A549 (cell line): Measurements from ENCODE around the gene MUC5AC. TPM values are rescaled to one million over a fixed set of nuclear protein-coding genes. Genes with fewer than 3 reads are reported as not detected.

Experiments
- ATAC-seq, 2 experiments: fragments of 200-7000 bp in 1 of 2; fragments of >200 bp in 1 of 2; cut with Nextera tagmentation in 1 of 2; cut with Tn5 transposase in 1 of 2; 3 replicates each; pipeline versions ENCODE4 v1.8.0 to v1.9.1; 2018 to 2020; ENCODE audit warnings: mild to moderate bottlenecking in 1 of 2, moderate library complexity in 1 of 2
- CTCF ChIA-PET: fragments of 300-600 bp; sonication (Branson Sonifier 250); formaldehyde crosslinking; extraction: SDS; loops from one replicate; lab custom pipeline; 2021; ENCODE audit warnings: antibody characterized with exemption, inconsistent platforms; lab: Yijun Ruan, JAX
- POLR2A ChIA-PET: fragments of 350-600 bp; formaldehyde crosslinking; extraction: SDS; loops from one replicate; lab custom pipeline; 2021; ENCODE audit warnings: antibody characterized with exemption, inconsistent platforms; lab: Yijun Ruan, JAX
- DNase-seq, 2 experiments: peaks; one replicate each; pipeline versions ENCODE4 v3.0.0 to v3.0.0-alpha.2; 2011 to 2016; ENCODE audit warnings: low read depth in 1 of 2, low spot score in 1 of 2
- FAIRE-seq: peaks from 2 replicates; lab custom pipeline; 2011; peaks lifted over from hg19 to GRCh38; lab: Jason Lieb, UNC
- H3K27ac ChIP-seq, 2 experiments: fragments of >200 bp; sonication (Bioruptor Twin); formaldehyde crosslinking; 3 replicates each; pipeline ENCODE4 v1.5.1; 2016 to 2017
- H3K4me1 ChIP-seq: fragments of >200 bp; sonication (Bioruptor Twin); formaldehyde crosslinking; 3 replicates; pipeline ENCODE4 v1.6.1; 2016
- H3K4me2 ChIP-seq: fragments of >200 bp; sonication (Bioruptor Twin); formaldehyde crosslinking; 3 replicates; pipeline ENCODE4 v1.6.1; 2016
- H3K4me3 ChIP-seq: fragments of >200 bp; sonication (Bioruptor Twin); formaldehyde crosslinking; 3 replicates; pipeline ENCODE4 v1.5.1; 2016
- H3K9me3 ChIP-seq: fragments of >200 bp; sonication (Bioruptor Twin); formaldehyde crosslinking; 3 replicates; pipeline ENCODE4 v1.6.1; 2016
- ATOH8 ChIP-seq: fragments of 250-450 bp; sonication (Bioruptor Pico); IDR thresholded peaks from 2 replicates; pipeline ENCODE4 v1.5.0; 2020; ENCODE audit warnings: low read depth, mild to moderate bottlenecking, moderate library complexity
- BCL3 ChIP-seq: fragments of >200 bp; sonication (Bioruptor Twin); formaldehyde crosslinking; IDR thresholded peaks from 3 replicates; pipeline ENCODE4 v1.6.1; 2016
- BHLHE40 ChIP-seq: IDR thresholded peaks from 2 replicates; pipeline ENCODE4 v1.6.1; 2012; ENCODE audit warnings: low read depth, low read length, inconsistent platforms
- CBX8 ChIP-seq: fragments of 200-600 bp; sonication (generic); IDR thresholded peaks from 2 replicates; pipeline ENCODE4 v1.6.1; 2016
- CHD2 ChIP-seq: fragments of 150-350 bp; IDR thresholded peaks from 2 replicates; pipeline ENCODE4 v1.6.1; 2014; ENCODE audit warnings: low read length; ENCODE audit not compliant: partially characterized antibody
- E2F6 ChIP-seq: IDR thresholded peaks from 2 replicates; pipeline ENCODE4 v1.6.1; 2012; ENCODE audit warnings: low read depth, borderline replicate concordance
- EHMT2 ChIP-seq: fragments of 200-600 bp; sonication (generic); IDR thresholded peaks from 2 replicates; pipeline ENCODE4 v1.6.1; 2016; ENCODE audit warnings: antibody characterized with exemption, low read depth, mild to moderate bottlenecking, moderate library complexity
- ESRRA ChIP-seq: fragments of 150-350 bp; IDR thresholded peaks from 2 replicates; pipeline ENCODE4 v1.6.1; 2014; ENCODE audit warnings: mild to moderate bottlenecking, low read length, borderline replicate concordance
- FOSL2 ChIP-seq, 2 experiments: fragments of 450-650 bp in 1 of 2; fragments of >200 bp in 1 of 2; sonication (Bioruptor Twin) in 1 of 2; formaldehyde crosslinking; IDR thresholded peaks; 2 replicates each; pipeline versions ENCODE4 v1.5.0 to v1.6.1; 2016 to 2020; ENCODE audit warnings: mild to moderate bottlenecking in 1 of 2, moderate library complexity in 1 of 2
- HES2 ChIP-seq: fragments of >200 bp; sonication (Bioruptor Twin); formaldehyde crosslinking; IDR thresholded peaks from 2 replicates; pipeline ENCODE4 v1.6.1; 2016
- HEYL ChIP-seq: fragments of 250-450 bp; sonication (Bioruptor Pico); IDR thresholded peaks from 2 replicates; pipeline ENCODE4 v1.8.0; 2021; ENCODE audit warnings: mild to moderate bottlenecking, moderate library complexity
- HOXA7 ChIP-seq: fragments of 250-450 bp; sonication (Bioruptor Pico); IDR thresholded peaks from 2 replicates; pipeline ENCODE4 v1.5.0; 2020; ENCODE audit warnings: mild to moderate bottlenecking, moderate library complexity
- HOXB13 ChIP-seq: fragments of 250-450 bp; sonication (Bioruptor Pico); IDR thresholded peaks from 2 replicates; pipeline ENCODE4 v1.5.0; 2020; ENCODE audit warnings: low read depth, mild to moderate bottlenecking, moderate library complexity
- JUNB ChIP-seq: fragments of >200 bp; sonication (Bioruptor Twin); formaldehyde crosslinking; IDR thresholded peaks from 2 replicates; pipeline ENCODE4 v1.6.1; 2016
- KDM1A ChIP-seq: fragments of 200-600 bp; sonication (generic); IDR thresholded peaks from 2 replicates; pipeline ENCODE4 v1.6.1; 2016; ENCODE audit warnings: low read depth, mild to moderate bottlenecking
- MAZ ChIP-seq: fragments of 150-350 bp; IDR thresholded peaks from 2 replicates; pipeline ENCODE4 v1.6.1; 2014; ENCODE audit warnings: antibody characterized with exemption, low read depth, low read length, borderline replicate concordance
- MYC ChIP-seq: IDR thresholded peaks from 2 replicates; pipeline ENCODE4 v1.6.1; 2012; ENCODE audit warnings: mild to moderate bottlenecking, inconsistent platforms, low read length, improper control_type of control experiment, borderline replicate concordance
- NFE2L2 ChIP-seq: fragments of 150-350 bp; conservative IDR thresholded peaks from 2 replicates; pipeline ENCODE4 v1.6.1; 2014; ENCODE audit warnings: low read length
- NPAS2 ChIP-seq: fragments of 250-450 bp; sonication (Bioruptor Pico); IDR thresholded peaks from 2 replicates; pipeline ENCODE4 v1.8.0; 2022; ENCODE audit warnings: mild to moderate bottlenecking, moderate library complexity, borderline replicate concordance
- RARB ChIP-seq: fragments of 250-450 bp; sonication (Bioruptor Pico); IDR thresholded peaks from 2 replicates; pipeline ENCODE4 v1.8.0; 2021; ENCODE audit warnings: mild to moderate bottlenecking, moderate library complexity
- RCOR1 ChIP-seq: fragments of 150-350 bp; IDR thresholded peaks from 2 replicates; pipeline ENCODE4 v1.6.1; 2014; ENCODE audit warnings: antibody characterized with exemption, low read length, low read depth
- RFX5 ChIP-seq: fragments of 450-650 bp; IDR thresholded peaks from 2 replicates; pipeline ENCODE4 v1.7.1; 2014; ENCODE audit warnings: antibody characterized with exemption, mild to moderate bottlenecking, moderate library complexity
- USF2 ChIP-seq: fragments of 450-650 bp; IDR thresholded peaks from 2 replicates; pipeline ENCODE4 v1.6.1; 2014; ENCODE audit warnings: antibody characterized with exemption
- ZC3H11A ChIP-seq: fragments of 450-650 bp; IDR thresholded peaks from 2 replicates; pipeline ENCODE4 v1.6.1; 2014; ENCODE audit warnings: antibody characterized with exemption, mild to moderate bottlenecking
- ZSCAN20 ChIP-seq: fragments of 250-450 bp; sonication (Bioruptor Pico); IDR thresholded peaks from 2 replicates; pipeline ENCODE4 v1.8.0; 2022; ENCODE audit warnings: mild to moderate bottlenecking, moderate library complexity
- WGBS: methylation state at CpG from one replicate; pipeline ENCODE4 v1.1.6; 2017; ENCODE audit errors: missing lambda C conversion rate; 5-methylcytosine and 5-hydroxymethylcytosine counted together
- polyA plus RNA-seq, 4 experiments: library from polyadenylated mRNA; depleted of rRNA in 3 of 4; stranded (reverse); fragments of >200 nt; fragmentation: RNase III in 1 of 4; extraction: RNeasy Plus Mini Kit Qiagen cat#74134 plus additional on column Dnase treatment in 1 of 4; gene quantifications; 2 replicates in 3 of 4; 3 replicates in 1 of 4; pipeline ENCODE4 v1.2.3, GENCODE V29; 2011 to 2017

MUC5AC gene
- polyA plus RNA-seq, 2 of the 4 experiments (the other 2 are of a cell fraction), result 0.18 to 7.4 TPM

- CTCF ChIA-PET, result interaction anchor here (0.7 to 1.7 kb wide), 3 partner anchors 9 to 43 kb away, joined by 3 to 5 read pairs (median 3); no protein-coding TSS in a partner anchor
- H3K4me1 ChIP-seq, result peaks cover 17% of the 10 kb centered on the region
- DNase-seq, result no peak
- no peak overlapping the region for H3K4me3 ChIP-seq
- TF ChIP-seq HES2, result no peak
- no peak for TF ChIP-seq NPAS2 (CRISPR knock-in tag)
- no peak for TF ChIP-seq CBX8
- no peak for TF ChIP-seq HOXA7 (CRISPR knock-in tag)
- TF ChIP-seq BCL3, result no peak
- no peak for TF ChIP-seq NFE2L2
- TF ChIP-seq RFX5, result no peak
- no peak for TF ChIP-seq MYC
- TF ChIP-seq RARB (CRISPR knock-in tag), result no peak
- TF ChIP-seq RCOR1, result no peak
- TF ChIP-seq EHMT2, result no peak
- TF ChIP-seq KDM1A, result no peak
- TF ChIP-seq CHD2, result no peak
- TF ChIP-seq, all 56 proteins: peak for 0
- no peak for FAIRE-seq
- H3K27ac ChIP-seq, result no peak overlapping the region
- no peak overlapping the region for H3K4me2 ChIP-seq
- no peaks in the 10 kb centered on the region for H3K9me3 ChIP-seq
- ATAC-seq, result no peak
- WGBS, result 92% methylated on average over 11 of the region's 21 CpGs
- POLR2A ChIA-PET, result no interaction called here
These were observed 4.4 kb downstream of the MUC5AC start for GRCh38 chr11:1162138-1162475.

- WGBS, result 91% methylated on average over 23 of the region's 28 CpGs
- no peak for TF ChIP-seq ZSCAN20 (CRISPR knock-in tag)
- no peak for TF ChIP-seq ATOH8 (CRISPR knock-in tag)
- TF ChIP-seq HOXB13, result no peak
- Histone ChIP-seq H3K9me3 (no peaks in the 10 kb centered on the region), H3K4me1 (peaks cover 11% of the 10 kb centered on the region), H3K27ac (0 out of 6 replicates have a peak overlapping the region, but pooled peaks of 1 of the 2 experiments have one; percentile 19), H3K4me3 (no peak overlapping the region), H3K4me2 (no peak overlapping the region)
- ChIA-PET POLR2A (no interaction called here), CTCF (interaction anchor here (0.7 to 1.7 kb wide), 3 partner anchors 9 to 42 kb away, joined by 3 to 5 read pairs (median 5); no protein-coding TSS in a partner anchor)
- ATAC-seq (no peak), FAIRE-seq (no peak), DNase-seq (no peak)
These were observed 4.9 kb downstream of the MUC5AC start for GRCh38 chr11:1162491-1163311.

GRCh38 chr11:1163321-1163910 lies 5.7 kb downstream of the MUC5AC start:
- CTCF ChIA-PET, result interaction anchor here (1.7 kb wide), 1 partner anchor 11 kb away, joined by 5 read pairs; no protein-coding TSS in a partner anchor
- DNase-seq, result no peak
- POLR2A ChIA-PET, result no interaction called here
- no peak for ATAC-seq
- Histone ChIP-seq H3K4me2 (no peak overlapping the region), H3K27ac (0 out of 6 replicates have a peak overlapping the region, but pooled peaks of 1 of the 2 experiments have one; percentile 19), H3K4me1 (peaks cover 4% of the 10 kb centered on the region; the same call in 2 of the 3 replicates), H3K9me3 (no peaks in the 10 kb centered on the region), H3K4me3 (no peak overlapping the region)
- FAIRE-seq, result no peak
- 77% methylated on average over 5 of the region's 13 CpGs for WGBS
- no peak for TF ChIP-seq JUNB
- no peak for TF ChIP-seq FOSL2 (IDR thresholded peaks at IDR 0.05)
- TF ChIP-seq FOSL2 (CRISPR knock-in tag; IDR thresholded peaks at IDR 0.05), result no peak
- no peak for TF ChIP-seq HOXB13
- TF ChIP-seq ESRRA, result no peak
- no peak for TF ChIP-seq MAZ
- no peak for TF ChIP-seq ZC3H11A
- no peak for TF ChIP-seq USF2
- TF ChIP-seq BHLHE40, result no peak
- no peak for TF ChIP-seq KDM1A
- TF ChIP-seq E2F6, result no peak
- TF ChIP-seq HEYL, result no peak
